NB4 (cell line): Measurements from ENCODE around the gene CREB5.

Source experiments
- DNase-seq: peaks from one replicate; pipeline ENCODE4 v3.0.0; 2010; ENCODE audit warnings: low read depth
- H3K4me3 ChIP-seq: one replicate; pipeline ENCODE4 v1.5.1; 2011; ENCODE audit warnings: mild to moderate bottlenecking, low read depth, low read length, moderate library complexity
- CTCF ChIP-seq: IDR thresholded peaks from one replicate; pipeline ENCODE4 v1.5.1; 2012; ENCODE audit warnings: low read depth, low read length
- MAX ChIP-seq: IDR thresholded peaks from 2 replicates; pipeline ENCODE4 v1.6.1; 2011; ENCODE audit warnings: low read depth, low read length
- MYC ChIP-seq: IDR thresholded peaks from 2 replicates; pipeline ENCODE4 v1.6.1; 2011; ENCODE audit warnings: low read depth, low read length
- POLR2A ChIP-seq: IDR thresholded peaks from 2 replicates; pipeline ENCODE4 v1.6.1; 2011; ENCODE audit warnings: mild to moderate bottlenecking; ENCODE audit not compliant: insufficient read length; ENCODE audit errors: extremely low read depth

CREB5 gene

DNA sequence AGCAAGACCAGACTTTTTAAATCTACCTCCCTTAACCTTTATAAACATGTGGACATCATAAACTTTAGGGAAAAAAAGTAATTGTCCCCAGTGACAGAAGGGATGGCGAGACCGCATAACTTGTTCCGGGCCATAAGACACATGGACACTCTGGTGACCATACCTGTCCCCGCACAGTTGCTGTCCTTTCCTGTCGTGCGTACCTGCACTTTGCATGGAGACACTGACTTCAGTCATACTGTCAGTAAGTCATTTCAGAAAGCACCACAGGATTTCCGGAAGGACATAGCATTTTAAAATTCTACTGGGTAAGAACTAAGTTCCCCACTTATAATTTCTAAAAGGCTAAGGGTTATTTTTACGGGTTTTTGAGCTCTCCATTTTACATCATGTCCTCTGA, 120.9 kb downstream of the CREB5 start:
- H3K4me3 ChIP-seq, result no peak overlapping the region
- no peak for DNase-seq
- no peak for TF ChIP-seq POLR2A
- TF ChIP-seq CTCF, result no peak
- no peak for TF ChIP-seq MYC
- TF ChIP-seq MAX, result no peak

GRCh38 chr7:28533731-28534531, 121.6 kb downstream of the CREB5 start:
- TF ChIP-seq CTCF, result no peak
- TF ChIP-seq POLR2A, result no peak
- TF ChIP-seq MAX, result no peak
- no peak for TF ChIP-seq MYC
- no peak overlapping the region for H3K4me3 ChIP-seq
- no peak for DNase-seq

DNA sequence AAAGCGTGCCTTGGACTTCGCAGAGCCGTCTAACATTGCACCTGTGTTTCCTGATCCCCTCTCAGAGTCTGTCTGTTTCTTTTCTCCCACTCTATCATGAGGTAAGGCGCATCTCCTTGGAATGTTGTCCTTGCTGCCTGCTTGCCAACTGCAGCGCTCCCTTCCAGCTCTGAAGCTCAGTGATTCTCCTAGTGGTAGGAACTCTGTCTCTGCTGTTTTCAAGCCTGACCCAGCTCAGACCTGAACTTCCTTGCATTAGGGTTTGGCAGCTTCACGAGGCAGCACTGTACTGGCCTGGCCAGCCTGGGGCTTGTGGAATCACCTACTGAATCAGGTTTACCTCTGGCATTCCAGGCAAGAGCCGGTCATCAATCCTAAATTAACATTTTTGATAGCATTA, 123.9 kb downstream of the CREB5 start:
- no peak for DNase-seq
- TF ChIP-seq MYC, result no peak
- no peak for TF ChIP-seq MAX
- TF ChIP-seq POLR2A, result no peak
- no peak for TF ChIP-seq CTCF

DNA sequence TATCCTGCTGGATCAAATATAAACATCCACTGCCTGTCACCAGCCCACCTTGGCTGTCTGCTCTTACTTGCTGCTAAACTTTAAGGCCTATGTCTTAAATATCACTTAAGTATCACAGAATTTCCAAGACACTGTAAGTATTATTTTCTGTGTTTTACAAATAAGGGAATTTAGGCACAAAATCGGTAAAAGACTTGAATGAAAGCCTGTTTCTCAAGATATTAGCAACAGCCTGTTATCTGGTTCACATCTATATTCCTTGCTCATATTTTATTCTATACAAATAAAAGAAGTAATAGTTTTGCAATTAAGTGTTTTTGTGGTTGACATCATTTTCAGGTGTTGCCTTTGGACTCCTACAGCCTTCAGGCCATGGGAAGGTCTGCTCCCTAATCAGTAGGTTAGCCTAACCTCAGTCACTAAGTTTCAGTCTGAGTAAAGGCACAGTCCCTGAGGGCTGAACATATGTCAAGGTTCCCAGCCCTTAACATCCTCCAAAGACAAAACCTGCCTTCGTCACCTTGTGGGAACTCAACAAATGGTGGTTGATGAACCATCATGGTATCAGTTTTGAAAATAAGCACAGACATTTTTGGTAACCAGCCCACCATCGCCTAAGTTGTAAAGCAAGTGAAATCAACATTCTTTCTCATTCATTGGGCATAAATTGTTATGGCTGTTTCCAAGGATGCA, 127.1 kb downstream of the CREB5 start:
- DNase-seq, result no peak
- TF ChIP-seq MYC (no peak), POLR2A (no peak), MAX (no peak), CTCF (no peak)

More for the DNA sequence above, 123.9 kb downstream of the CREB5 start:
- no peak overlapping the region for H3K4me3 ChIP-seq

GRCh38 chr7:28542410-28542809, 130.1 kb downstream of the CREB5 start:
- no peak for TF ChIP-seq MAX
- no peak for TF ChIP-seq MYC
- no peak for TF ChIP-seq CTCF
- no peak for TF ChIP-seq POLR2A
- no peak overlapping the region for H3K4me3 ChIP-seq
- DNase-seq, result no peak

More for the DNA sequence above, 127.1 kb downstream of the CREB5 start:
- H3K4me3 ChIP-seq, result no peak overlapping the region
